GM21576 (cell line): ENCODE results near the gene MEIS3.

Experiments used
- ATAC-seq: cut with Tn5 transposase; IDR thresholded peaks from one replicate; pipeline ENCODE4 v1.9.1; 2021; ENCODE audit warnings: mild to moderate bottlenecking, moderate library complexity; ENCODE audit not compliant: unreplicated experiment

The MEIS3 gene

GRCh38 chr19:47435883-47436417 is 16.6 kb upstream of the MEIS3 start:
- no peak for ATAC-seq

GRCh38 chr19:47435196-47435595 is 15.9 kb upstream of the MEIS3 start:
- ATAC-seq, result no peak

- ATAC-seq, result no peak
These were observed 14.8 kb upstream of the MEIS3 start for GRCh38 chr19:47434088-47434487.

- ATAC-seq, result no peak
These were observed 13.8 kb upstream of the MEIS3 start for GRCh38 chr19:47433121-47433520.

- no peak for ATAC-seq
These were observed 13.2 kb upstream of the MEIS3 start for GRCh38 chr19:47432499-47432898.

- no peak for ATAC-seq
These were observed 12.8 kb upstream of the MEIS3 start for GRCh38 chr19:47432091-47432490.

- no peak for ATAC-seq
These were observed 10.9 kb upstream of the MEIS3 start for GRCh38 chr19:47430041-47430802.

GRCh38 chr19:47429140-47429793 is 9.9 kb upstream of the MEIS3 start:
- no peak for ATAC-seq

- no peak for ATAC-seq
These were observed 9.0 kb upstream of the MEIS3 start for GRCh38 chr19:47428177-47428894.

- no peak for ATAC-seq
These were observed 8.2 kb upstream of the MEIS3 start for GRCh38 chr19:47427241-47428176.

GRCh38 chr19:47423203-47423882 is 4.0 kb upstream of the MEIS3 start:
- ATAC-seq, result no peak

GRCh38 chr19:47422417-47423163 is 3.3 kb upstream of the MEIS3 start:
- ATAC-seq, result no peak

- ATAC-seq, result no peak
These were observed 2.6 kb upstream of the MEIS3 start for GRCh38 chr19:47421844-47422395.

- ATAC-seq, result no peak
These were observed 2.0 kb upstream of the MEIS3 start for GRCh38 chr19:47421244-47421786.

- no peak for ATAC-seq
These were observed 462 bp upstream of the MEIS3 start for GRCh38 chr19:47419789-47420188.

- ATAC-seq, result no peak
These were observed 666 bp downstream of the MEIS3 start for GRCh38 chr19:47418692-47419029.

- no peak for ATAC-seq
These were observed 1.3 kb downstream of the MEIS3 start for GRCh38 chr19:47417746-47418691.
